Motor neuron (in vitro differentiated cells): Measurements from ENCODE around the gene CNKSR1. TPM values are rescaled to one million over a fixed set of nuclear protein-coding genes. Genes with fewer than 3 reads are reported as not detected.

Experiments
- ATAC-seq, 8 experiments: fragments of 200-7000 bp; cut with Tn5 transposase; replicated peaks in 6 of 8; 2 replicates each; pipeline ENCODE4 v1.8.0; 2021; ENCODE audit warnings: mild to moderate bottlenecking in 8 of 8, moderate library complexity in 8 of 8
- H3K27ac ChIP-seq, 2 donors: fragments of 250-450 bp; sonication (Bioruptor Pico); 2 replicates each; pipeline ENCODE4 v1.9.0; 2021; ENCODE audit warnings: antibody characterized with exemption in 2 of 2, mild to moderate bottlenecking in 2 of 2, moderate library complexity in 1 of 2
- H3K4me1 ChIP-seq, 2 donors: fragments of 250-450 bp; sonication (Bioruptor Pico); replicated peaks in 1 of 2; 2 replicates each; pipeline ENCODE4 v1.6.1; 2021; ENCODE audit warnings: antibody characterized with exemption in 2 of 2, mild to moderate bottlenecking in 2 of 2, moderate library complexity in 1 of 2
- H3K4me3 ChIP-seq, 5 donors: fragments of 250-450 bp; sonication (Bioruptor Pico); 2 replicates each; pipeline ENCODE4 v1.9.0; 2021; ENCODE audit warnings: antibody characterized with exemption in 5 of 5, mild to moderate bottlenecking in 5 of 5, moderate library complexity in 4 of 5
- WGBS, 10 experiments: fragments of 450-650 bp; shearing (Covaris generic); methylation state at CpG; one replicate each; pipeline ENCODE4 v1.0.0; 2022; 5-methylcytosine and 5-hydroxymethylcytosine counted together
- in situ Hi-C, 9 experiments: fragments of 400-800 bp; cut with MboI; loops; one replicate each; pipeline ENCODE4 v1.15.0; 2021; ENCODE audit warnings: low sequenced_read_pairs in 9 of 9, low pct_unique_long_range_greater_than_20kb in 2 of 9; ENCODE audit not compliant: unreplicated experiment in 9 of 9
- total RNA-seq, 8 experiments: library from RNA; unstranded; fragments of 300-600 nt; gene quantifications; 2 replicates each; pipeline versions ENCODE4 v1.2.3 to v1.2.4, GENCODE V29; 2022

The CNKSR1 gene
- total RNA-seq, 8 experiments from 2014 or later, result 0.24 to 5.2 (median 2.1) TPM

DNA sequence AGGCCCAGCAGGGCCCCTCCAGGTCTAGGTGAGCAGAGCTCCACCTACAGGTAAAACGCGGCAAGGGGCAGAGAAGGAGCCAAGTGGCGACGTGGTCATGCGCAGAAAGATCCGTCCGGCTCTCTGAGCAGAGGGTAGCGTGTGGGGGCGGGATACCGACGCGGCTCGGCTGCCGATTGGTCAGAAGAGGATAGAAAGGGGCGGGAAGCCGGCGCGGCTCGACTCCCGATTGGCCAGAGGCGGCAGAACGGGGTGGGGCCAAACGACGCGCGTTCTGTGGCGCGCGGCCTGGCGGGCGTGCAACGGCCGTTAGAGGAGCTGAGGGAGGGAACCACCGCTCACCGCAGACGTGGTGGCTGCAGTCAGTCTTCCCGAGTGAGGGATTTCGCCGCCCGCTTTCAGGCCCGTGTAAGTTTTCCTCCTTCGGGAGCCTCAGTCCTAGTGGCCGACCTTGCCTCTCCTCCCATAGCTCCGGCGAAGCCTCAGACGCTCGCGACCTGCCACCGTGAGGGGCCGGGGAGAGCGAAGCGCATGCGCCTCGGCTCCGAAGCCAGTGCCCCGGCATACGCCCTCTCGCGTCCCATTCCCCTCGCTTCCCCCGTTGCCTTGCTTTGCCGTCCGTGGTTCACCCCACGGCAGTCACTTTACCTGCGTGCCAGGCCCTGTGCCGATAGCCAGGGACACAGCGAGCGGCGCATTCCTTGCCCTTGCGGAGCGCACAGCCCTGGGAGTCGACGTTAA lies 56.8 kb downstream of the CNKSR1 start, which contains the start of gene CEP85:
Gene CEP85, plus strand, starts transcription at position 298 of the 741 bp plus-strand sequence. CDS start 5,584 bp downstream, outside the sequence.
- WGBS, 10 experiments, result 0 to 6% (median 0%) methylated on average over 2 to 15 of the region's 73 CpGs; no CpG with 5 or more reads in 4 of the 10 experiments
- H3K27ac ChIP-seq, result peak within 1 kb of the TSS; percentile 84
- in situ Hi-C loops, result no loop called here

DNA sequence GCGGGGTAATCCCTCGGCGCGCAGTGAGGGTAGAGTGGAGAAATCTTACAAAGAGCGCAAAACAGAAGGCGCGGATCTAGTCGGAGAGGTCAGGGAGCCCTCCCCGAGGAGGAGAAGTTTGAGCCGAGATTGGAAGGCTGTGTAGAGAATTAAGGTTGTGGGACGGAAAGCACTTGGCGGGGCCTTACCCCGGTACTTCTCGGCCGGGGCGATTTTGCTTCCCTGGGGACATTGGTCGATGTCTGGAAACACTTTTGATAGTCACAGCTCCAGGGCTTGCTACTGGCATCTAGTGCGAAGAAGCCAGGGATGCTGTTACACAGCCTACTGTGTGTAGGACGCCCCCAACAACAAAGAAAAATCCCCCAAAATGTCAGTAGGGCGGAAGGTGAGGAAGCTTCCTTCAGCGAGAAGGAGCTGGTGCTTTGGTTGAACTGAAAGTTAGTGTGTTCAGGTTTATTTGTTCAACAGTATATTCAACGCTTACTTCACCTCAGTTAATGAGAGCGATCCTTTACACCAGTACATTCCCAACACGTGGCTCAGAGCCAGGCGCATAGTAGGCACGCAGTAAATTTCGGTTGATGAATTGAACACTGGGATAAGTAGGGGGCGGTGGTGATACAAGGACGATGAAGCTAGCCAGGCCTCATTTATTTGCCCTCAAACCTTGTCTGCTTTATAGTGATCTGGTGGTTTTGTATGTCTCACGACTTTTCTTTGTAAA lies 57.5 kb downstream of the CNKSR1 start:
- Histone ChIP-seq H3K27ac (peak overlapping the region; percentile 84), H3K4me3 (peak overlapping the region; percentile 54 to 94 (median 76)), H3K4me1 (peaks cover 0 to 12% of the 10 kb centered on the region in 2 donors)
- in situ Hi-C loops, result no loop called here
- ATAC-seq, result no peak
- 0 to 6% (median 3%) methylated on average over 1 to 24 of the region's 30 CpGs; no CpG with 5 or more reads in 1 of the 10 experiments for WGBS, 10 experiments

More for the DNA sequence above, 56.8 kb downstream of the CNKSR1 start, which contains the start of gene CEP85:
- peaks cover 0 to 12% of the 10 kb centered on the region in 2 donors for H3K4me1 ChIP-seq
- peak; percentile 93 to 96 (median 94) for ATAC-seq
- H3K4me3 ChIP-seq, result peak within 1 kb of the TSS; percentile 54 to 94 (median 76)

DNA sequence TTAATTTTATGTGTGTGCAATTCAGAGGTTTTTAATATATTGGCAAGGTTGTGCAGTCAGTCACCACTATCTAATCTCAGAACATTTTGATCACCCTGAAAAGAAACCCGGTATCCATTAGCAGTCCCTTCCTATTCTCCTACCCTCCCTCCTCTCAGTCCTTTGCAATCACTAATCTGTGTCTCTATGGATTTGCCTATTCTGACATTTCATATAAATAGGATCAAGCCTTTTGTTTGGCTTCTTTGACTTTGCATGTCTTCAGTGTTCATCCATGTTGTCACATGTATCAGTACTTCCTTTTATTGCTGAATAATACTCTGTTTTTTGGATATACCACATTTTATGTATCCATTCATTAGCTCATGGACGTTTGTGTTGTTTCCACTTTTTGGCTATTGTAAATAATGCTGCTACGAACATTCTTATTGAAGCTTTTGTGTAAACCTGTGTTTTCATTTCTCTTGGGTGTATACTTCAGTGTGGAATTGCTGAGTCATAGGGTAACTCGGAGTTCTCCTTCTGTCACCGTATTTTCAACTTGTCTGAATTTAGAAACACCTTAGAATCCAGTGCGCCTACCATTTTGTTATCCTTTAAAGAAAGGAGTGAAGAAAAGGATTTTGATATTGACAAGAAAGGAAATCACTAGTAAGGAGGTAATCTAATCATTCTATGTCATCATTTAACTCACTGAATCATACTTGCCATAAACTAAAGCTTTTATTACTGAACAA lies 60.1 kb downstream of the CNKSR1 start:
- peaks cover 0 to 12% of the 10 kb centered on the region in 2 donors for H3K4me1 ChIP-seq
- no peak overlapping the region for H3K27ac ChIP-seq
- H3K4me3 ChIP-seq, result no peak overlapping the region
- in situ Hi-C loops, result no loop called here
- ATAC-seq, result no peak
- WGBS, 10 experiments, result 71 to 94% (median 87%) methylated on average over 1 to 6 of the region's 6 CpGs

Other genes with a start within 250 kb of the CNKSR1 start
- gene PAFAH2, start 179.4 kb upstream of the CNKSR1 start, total RNA-seq, result 10 to 100 TPM in 1 of 8 experiments, 1 to 10 TPM in 7; 6.0 to 11.8 (median 8.9) TPM
- 10 to 100 TPM in 1 of 8 experiments, 1 to 10 TPM in 5, under 1 TPM in 2; 0.36 to 24.9 (median 1.6) TPM for gene EXTL1, start 155.7 kb upstream of the CNKSR1 start, total RNA-seq
- gene SLC30A2, start 131.4 kb upstream of the CNKSR1 start, total RNA-seq, result 1 to 10 TPM in 4 of 8 experiments, under 1 TPM in 4; 0.10 to 5.7 (median 0.84) TPM
- 1 to 10 TPM in 1 of 8 experiments, under 1 TPM in 2, not detected in 5; 0.29 to 1.0 (median 0.31) TPM for gene TRIM63, start 109.9 kb upstream of the CNKSR1 start, total RNA-seq
- 10 to 100 TPM in 6 of 8 experiments, 1 to 10 TPM in 2; 1.7 to 33.5 (median 24.1) TPM for gene PDIK1L, start 65.7 kb upstream of the CNKSR1 start, total RNA-seq
- 1 to 10 TPM in 1 of 8 experiments, under 1 TPM in 7; 0.15 to 1.1 (median 0.52) TPM for gene FAM110D, start 18.4 kb upstream of the CNKSR1 start, total RNA-seq
- gene C1orf232, start 8.5 kb upstream of the CNKSR1 start, total RNA-seq, result 1 to 10 TPM in 2 of 8 experiments, under 1 TPM in 3, not detected in 3; 0.54 to 1.3 (median 0.92) TPM
- gene ZNF593, start 7.6 kb upstream of the CNKSR1 start, total RNA-seq, result 100 to 1,000 TPM in 1 of 8 experiments, 10 to 100 TPM in 7; 29.9 to 109 (median 47.4) TPM
- gene ZNF593OS, start 5.7 kb upstream of the CNKSR1 start, total RNA-seq, result 1 to 10 TPM in 7 of 8 experiments, under 1 TPM in 1; 0.54 to 5.7 (median 3.5) TPM
- gene CATSPER4, start 13.1 kb downstream of the CNKSR1 start, total RNA-seq, result under 1 TPM in 2 of 8 experiments, not detected in 6; 0.08 to 0.52 TPM
- gene CEP85, start 56.7 kb downstream of the CNKSR1 start, total RNA-seq, result 10 to 100 TPM in 7 of 8 experiments, 1 to 10 TPM in 1; 8.6 to 39.1 (median 19.6) TPM
- 100 to 1,000 TPM in 1 of 8 experiments, 10 to 100 TPM in 7; 34.1 to 125 (median 45.5) TPM for gene SH3BGRL3, start 102.6 kb downstream of the CNKSR1 start, total RNA-seq
- 10 to 100 TPM in 6 of 8 experiments, 1 to 10 TPM in 2; 5.0 to 28.2 (median 13.7) TPM for gene UBXN11, start 129.1 kb downstream of the CNKSR1 start, total RNA-seq
- gene CD52, start 140.5 kb downstream of the CNKSR1 start, total RNA-seq, result under 1 TPM in 3 of 8 experiments, not detected in 5; 0.49 to 0.76 (median 0.71) TPM
- gene CRYBG2, start 176.6 kb downstream of the CNKSR1 start, total RNA-seq, result 1 to 10 TPM in 5 of 8 experiments, under 1 TPM in 3; 0.25 to 3.5 (median 2.1) TPM
- gene ZNF683, start 195.3 kb downstream of the CNKSR1 start, total RNA-seq, result 1 to 10 TPM in 1 of 8 experiments, under 1 TPM in 4, not detected in 3; 0.27 to 1.4 (median 0.63) TPM
- 10 to 100 TPM in 1 of 8 experiments, 1 to 10 TPM in 3, under 1 TPM in 4; 0.14 to 66.0 (median 2.9) TPM for gene LIN28A, start 233.3 kb downstream of the CNKSR1 start, total RNA-seq